ENCODE measurements around the gene KCNG4.

DNA sequence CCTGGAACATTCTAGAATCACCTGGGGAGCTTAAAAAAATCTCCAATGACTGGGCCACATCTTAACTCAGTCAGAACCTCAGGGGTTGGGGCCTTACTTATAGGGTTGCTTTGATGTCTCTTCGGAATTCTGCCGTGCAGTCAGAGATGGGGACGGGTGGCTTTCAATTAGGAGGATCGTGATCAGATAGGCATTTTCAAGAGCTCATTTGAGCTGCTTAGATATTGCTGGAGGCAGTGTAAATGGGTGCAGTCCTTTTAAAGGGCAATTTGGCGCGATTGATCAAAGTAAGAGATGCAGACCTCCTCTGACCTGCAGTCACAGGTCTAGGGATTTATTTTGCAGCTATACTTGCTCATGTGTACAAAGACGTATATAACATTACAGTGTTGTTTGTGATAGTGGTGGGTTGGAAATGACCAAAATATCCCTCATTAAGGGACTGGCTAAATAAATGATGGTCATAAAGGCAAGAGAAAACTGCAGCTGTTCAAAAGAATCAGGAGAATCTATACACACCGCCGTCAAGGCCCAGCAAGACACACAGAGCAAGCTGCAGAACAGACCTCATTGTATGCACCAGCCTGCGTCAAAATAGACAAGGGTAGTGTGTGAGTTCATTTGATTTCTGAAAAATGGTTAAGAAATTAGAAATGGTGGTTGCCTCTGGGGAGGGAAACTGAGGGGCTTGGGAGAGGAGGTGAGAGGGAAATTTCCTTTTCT, 6.3 kb upstream of the KCNG4 start:
- TF ChIP-seq, protein P1, sequence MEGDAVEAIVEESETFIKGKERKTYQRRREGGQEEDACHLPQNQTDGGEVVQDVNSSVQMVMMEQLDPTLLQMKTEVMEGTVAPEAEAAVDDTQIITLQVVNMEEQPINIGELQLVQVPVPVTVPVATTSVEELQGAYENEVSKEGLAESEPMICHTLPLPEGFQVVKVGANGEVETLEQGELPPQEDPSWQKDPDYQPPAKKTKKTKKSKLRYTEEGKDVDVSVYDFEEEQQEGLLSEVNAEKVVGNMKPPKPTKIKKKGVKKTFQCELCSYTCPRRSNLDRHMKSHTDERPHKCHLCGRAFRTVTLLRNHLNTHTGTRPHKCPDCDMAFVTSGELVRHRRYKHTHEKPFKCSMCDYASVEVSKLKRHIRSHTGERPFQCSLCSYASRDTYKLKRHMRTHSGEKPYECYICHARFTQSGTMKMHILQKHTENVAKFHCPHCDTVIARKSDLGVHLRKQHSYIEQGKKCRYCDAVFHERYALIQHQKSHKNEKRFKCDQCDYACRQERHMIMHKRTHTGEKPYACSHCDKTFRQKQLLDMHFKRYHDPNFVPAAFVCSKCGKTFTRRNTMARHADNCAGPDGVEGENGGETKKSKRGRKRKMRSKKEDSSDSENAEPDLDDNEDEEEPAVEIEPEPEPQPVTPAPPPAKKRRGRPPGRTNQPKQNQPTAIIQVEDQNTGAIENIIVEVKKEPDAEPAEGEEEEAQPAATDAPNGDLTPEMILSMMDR (IDR thresholded peaks at IDR 0.05): no peak
- no peak for TF ChIP-seq POLR2A (IDR thresholded peaks at IDR 0.05)
